HepG2 (cell line): ENCODE measurements around the gene DDX1. TPM values are rescaled to one million over a fixed set of nuclear protein-coding genes. Genes with fewer than 3 reads are reported as not detected.

ENCODE experiments used
- STAT6 ChIP-seq: sonication (generic); formaldehyde crosslinking; IDR thresholded peaks from 2 replicates; pipeline ENCODE4 v1.4.0; 2020; ENCODE audit warnings: missing genetic modification reagents, mild to moderate bottlenecking, borderline replicate concordance
- ZNF207 ChIP-seq: fragments of 450-650 bp; IDR thresholded peaks from 2 replicates; pipeline ENCODE4 v1.6.1; 2016; ENCODE audit warnings: antibody characterized with exemption, borderline replicate concordance
- ZNF784 ChIP-seq: sonication (generic); formaldehyde crosslinking; IDR thresholded peaks from 2 replicates; pipeline ENCODE4 v1.5.1; 2020; ENCODE audit warnings: missing genetic modification reagents, mild to moderate bottlenecking, borderline replicate concordance
- ZSCAN9 ChIP-seq: IDR thresholded peaks from 2 replicates; pipeline ENCODE4 v1.6.1; 2016; ENCODE audit warnings: borderline replicate concordance
- polyA plus RNA-seq, 8 experiments: library from polyadenylated mRNA; depleted of rRNA in 3 of 8; stranded (reverse) in 7 of 8; unstranded in 1 of 8; fragments of >200 nt; fragmentation: Illumina TruSeq in 4 of 8; extraction: Trizol in 4 of 8; gene quantifications; 2 replicates each; pipeline versions ENCODE4 v1.2.1 to v1.2.3, GENCODE V29; 2011 to 2016; ENCODE audit warnings: low read depth in 4 of 8, missing spikeins in 1 of 8, mixed read lengths in 1 of 8; ENCODE audit not compliant: insufficient read depth in 1 of 8
- total RNA-seq, 5 experiments: library from RNA; depleted of rRNA; stranded (reverse); fragments of >200 nt; fragmentation: Illumina TruSeq; extraction: Trizol; gene quantifications; 2 replicates each; pipeline ENCODE4 v1.2.3, GENCODE V29; 2016; ENCODE audit warnings: low read depth in 1 of 5
- TF ChIP-seq, protein P1 (sequence below), 2 experiments: sonication (generic) in 1 of 2; formaldehyde crosslinking in 1 of 2; IDR thresholded peaks; 2 replicates each; pipeline versions ENCODE4 v1.5.1 to v1.6.1; 2011 to 2020; ENCODE audit warnings: borderline replicate concordance in 1 of 2, low read depth in 1 of 2, low read length in 1 of 2, mild to moderate bottlenecking in 1 of 2, missing genetic modification reagents in 1 of 2, moderate library complexity in 1 of 2
- TF ChIP-seq, protein P2 (sequence below): sonication (generic); formaldehyde crosslinking; IDR thresholded peaks from 2 replicates; pipeline ENCODE4 v1.4.0; 2020; ENCODE audit warnings: mild to moderate bottlenecking, missing genetic modification reagents
- TF ChIP-seq, protein P3 (sequence below), 2 experiments: fragments of 450-650 bp in 1 of 2; sonication (generic) in 1 of 2; formaldehyde crosslinking in 1 of 2; IDR thresholded peaks; 2 replicates each; pipeline versions ENCODE4 v1.6.1 to v1.8.0; 2016 to 2022; ENCODE audit warnings: antibody characterized with exemption in 1 of 2, mild to moderate bottlenecking in 1 of 2, missing genetic modification reagents in 1 of 2
- TF ChIP-seq, protein P4 (sequence below): sonication (generic); formaldehyde crosslinking; IDR thresholded peaks from 2 replicates; pipeline ENCODE4 v1.5.1; 2020; ENCODE audit warnings: missing genetic modification reagents, mild to moderate bottlenecking, borderline replicate concordance

Gene DDX1
- total and polyA plus RNA-seq, 2 of the 13 experiments (the other 11 are each of a cell fraction or from before 2014, with no cell fraction given) = 81.6 to 130 TPM

DNA sequence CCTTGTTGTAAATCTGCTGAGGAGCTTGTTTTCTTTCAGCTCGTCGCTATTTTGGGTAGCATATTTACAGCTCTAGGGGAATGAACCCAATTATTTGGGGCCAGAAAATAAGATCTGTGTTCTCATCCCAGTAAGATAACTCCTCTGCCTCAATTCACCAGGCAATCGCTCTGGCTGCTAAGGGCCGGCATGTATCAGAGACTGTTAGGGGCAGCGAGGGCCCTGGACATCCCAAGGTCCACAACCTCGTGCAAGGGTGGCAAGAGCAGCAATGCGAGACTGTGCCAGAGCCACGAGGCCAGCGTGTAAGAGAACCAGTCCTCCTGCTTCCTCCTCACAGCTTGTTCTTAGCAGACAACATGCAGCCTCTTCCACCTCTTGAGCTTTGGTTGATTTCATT, 66.1 kb downstream of the DDX1 start (continued):
- TF ChIP-seq, protein P1, sequence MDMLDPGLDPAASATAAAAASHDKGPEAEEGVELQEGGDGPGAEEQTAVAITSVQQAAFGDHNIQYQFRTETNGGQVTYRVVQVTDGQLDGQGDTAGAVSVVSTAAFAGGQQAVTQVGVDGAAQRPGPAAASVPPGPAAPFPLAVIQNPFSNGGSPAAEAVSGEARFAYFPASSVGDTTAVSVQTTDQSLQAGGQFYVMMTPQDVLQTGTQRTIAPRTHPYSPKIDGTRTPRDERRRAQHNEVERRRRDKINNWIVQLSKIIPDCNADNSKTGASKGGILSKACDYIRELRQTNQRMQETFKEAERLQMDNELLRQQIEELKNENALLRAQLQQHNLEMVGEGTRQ (IDR thresholded peaks at IDR 0.05; ENCODE audit: low read depth, low read length) = no peak
- TF ChIP-seq, protein P1 (CRISPR knock-in tag; IDR thresholded peaks at IDR 0.05; ENCODE audit: borderline replicate concordance) = no peak
- TF ChIP-seq ZSCAN9 (CRISPR knock-in tag) (no peak), ZNF784 (CRISPR knock-in tag) (no peak), ZNF207 (no peak), STAT6 (no peak)
- TF ChIP-seq, protein P2, sequence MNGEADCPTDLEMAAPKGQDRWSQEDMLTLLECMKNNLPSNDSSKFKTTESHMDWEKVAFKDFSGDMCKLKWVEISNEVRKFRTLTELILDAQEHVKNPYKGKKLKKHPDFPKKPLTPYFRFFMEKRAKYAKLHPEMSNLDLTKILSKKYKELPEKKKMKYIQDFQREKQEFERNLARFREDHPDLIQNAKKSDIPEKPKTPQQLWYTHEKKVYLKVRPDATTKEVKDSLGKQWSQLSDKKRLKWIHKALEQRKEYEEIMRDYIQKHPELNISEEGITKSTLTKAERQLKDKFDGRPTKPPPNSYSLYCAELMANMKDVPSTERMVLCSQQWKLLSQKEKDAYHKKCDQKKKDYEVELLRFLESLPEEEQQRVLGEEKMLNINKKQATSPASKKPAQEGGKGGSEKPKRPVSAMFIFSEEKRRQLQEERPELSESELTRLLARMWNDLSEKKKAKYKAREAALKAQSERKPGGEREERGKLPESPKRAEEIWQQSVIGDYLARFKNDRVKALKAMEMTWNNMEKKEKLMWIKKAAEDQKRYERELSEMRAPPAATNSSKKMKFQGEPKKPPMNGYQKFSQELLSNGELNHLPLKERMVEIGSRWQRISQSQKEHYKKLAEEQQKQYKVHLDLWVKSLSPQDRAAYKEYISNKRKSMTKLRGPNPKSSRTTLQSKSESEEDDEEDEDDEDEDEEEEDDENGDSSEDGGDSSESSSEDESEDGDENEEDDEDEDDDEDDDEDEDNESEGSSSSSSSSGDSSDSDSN (CRISPR knock-in tag) = no peak
- TF ChIP-seq, protein P3, sequence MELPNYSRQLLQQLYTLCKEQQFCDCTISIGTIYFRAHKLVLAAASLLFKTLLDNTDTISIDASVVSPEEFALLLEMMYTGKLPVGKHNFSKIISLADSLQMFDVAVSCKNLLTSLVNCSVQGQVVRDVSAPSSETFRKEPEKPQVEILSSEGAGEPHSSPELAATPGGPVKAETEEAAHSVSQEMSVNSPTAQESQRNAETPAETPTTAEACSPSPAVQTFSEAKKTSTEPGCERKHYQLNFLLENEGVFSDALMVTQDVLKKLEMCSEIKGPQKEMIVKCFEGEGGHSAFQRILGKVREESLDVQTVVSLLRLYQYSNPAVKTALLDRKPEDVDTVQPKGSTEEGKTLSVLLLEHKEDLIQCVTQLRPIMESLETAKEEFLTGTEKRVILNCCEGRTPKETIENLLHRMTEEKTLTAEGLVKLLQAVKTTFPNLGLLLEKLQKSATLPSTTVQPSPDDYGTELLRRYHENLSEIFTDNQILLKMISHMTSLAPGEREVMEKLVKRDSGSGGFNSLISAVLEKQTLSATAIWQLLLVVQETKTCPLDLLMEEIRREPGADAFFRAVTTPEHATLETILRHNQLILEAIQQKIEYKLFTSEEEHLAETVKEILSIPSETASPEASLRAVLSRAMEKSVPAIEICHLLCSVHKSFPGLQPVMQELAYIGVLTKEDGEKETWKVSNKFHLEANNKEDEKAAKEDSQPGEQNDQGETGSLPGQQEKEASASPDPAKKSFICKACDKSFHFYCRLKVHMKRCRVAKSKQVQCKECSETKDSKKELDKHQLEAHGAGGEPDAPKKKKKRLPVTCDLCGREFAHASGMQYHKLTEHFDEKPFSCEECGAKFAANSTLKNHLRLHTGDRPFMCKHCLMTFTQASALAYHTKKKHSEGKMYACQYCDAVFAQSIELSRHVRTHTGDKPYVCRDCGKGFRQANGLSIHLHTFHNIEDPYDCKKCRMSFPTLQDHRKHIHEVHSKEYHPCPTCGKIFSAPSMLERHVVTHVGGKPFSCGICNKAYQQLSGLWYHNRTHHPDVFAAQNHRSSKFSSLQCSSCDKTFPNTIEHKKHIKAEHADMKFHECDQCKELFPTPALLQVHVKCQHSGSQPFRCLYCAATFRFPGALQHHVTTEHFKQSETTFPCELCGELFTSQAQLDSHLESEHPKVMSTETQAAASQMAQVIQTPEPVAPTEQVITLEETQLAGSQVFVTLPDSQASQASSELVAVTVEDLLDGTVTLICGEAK (IDR thresholded peaks at IDR 0.05) = no peak
- TF ChIP-seq, protein P3 (CRISPR knock-in tag; IDR thresholded peaks at IDR 0.05) = no peak
- TF ChIP-seq, protein P4, sequence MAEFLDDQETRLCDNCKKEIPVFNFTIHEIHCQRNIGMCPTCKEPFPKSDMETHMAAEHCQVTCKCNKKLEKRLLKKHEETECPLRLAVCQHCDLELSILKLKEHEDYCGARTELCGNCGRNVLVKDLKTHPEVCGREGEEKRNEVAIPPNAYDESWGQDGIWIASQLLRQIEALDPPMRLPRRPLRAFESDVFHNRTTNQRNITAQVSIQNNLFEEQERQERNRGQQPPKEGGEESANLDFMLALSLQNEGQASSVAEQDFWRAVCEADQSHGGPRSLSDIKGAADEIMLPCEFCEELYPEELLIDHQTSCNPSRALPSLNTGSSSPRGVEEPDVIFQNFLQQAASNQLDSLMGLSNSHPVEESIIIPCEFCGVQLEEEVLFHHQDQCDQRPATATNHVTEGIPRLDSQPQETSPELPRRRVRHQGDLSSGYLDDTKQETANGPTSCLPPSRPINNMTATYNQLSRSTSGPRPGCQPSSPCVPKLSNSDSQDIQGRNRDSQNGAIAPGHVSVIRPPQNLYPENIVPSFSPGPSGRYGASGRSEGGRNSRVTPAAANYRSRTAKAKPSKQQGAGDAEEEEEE (CRISPR knock-in tag) = no peak
